ENCODE data around the gene C2orf49.

GRCh38 chr2:105315314-105315713 lies 22.0 kb upstream of the C2orf49 start:
- TF ChIP-seq POLR2A (IDR thresholded peaks at IDR 0.05; ENCODE audit: low read depth, low read length) (no peak), CHD1 (IDR thresholded peaks at IDR 0.05; ENCODE audit: low read depth, low read length) (no peak), CTCF (IDR thresholded peaks at IDR 0.05 in 2 of 3, conservative IDR thresholded peaks at IDR 0.05 in 1 of 3; ENCODE audit: control insufficient read depth in 2 of 3, extremely low read depth in 1 of 3, insufficient read depth in 1 of 3, low read depth in 3 of 3, low read length in 3 of 3) (no peak), NR2F1 (conservative IDR thresholded peaks at IDR 0.05) (peak; percentile 65), BHLHE40 (IDR thresholded peaks at IDR 0.05; ENCODE audit: borderline replicate concordance in 1 of 2, low read depth in 2 of 2, low read length in 1 of 2) (no peak), RCOR1 (conservative IDR thresholded peaks at IDR 0.05; ENCODE audit: low read depth, low read length) (no peak), IRF3 (IDR thresholded peaks at IDR 0.05) (no peak), RUNX3 (IDR thresholded peaks at IDR 0.05; ENCODE audit: low read length) (peak; percentile 85), SPI1 (IDR thresholded peaks at IDR 0.05; ENCODE audit: borderline replicate concordance, insufficient read depth, low read depth, low read length) (no peak)

All from GM12878 (cell line).